ENCODE data around the gene TESK2. TPM values are rescaled to one million over a fixed set of nuclear protein-coding genes. Genes with fewer than 3 reads are reported as not detected.
A peak's percentile ranks its signal among the peaks of the same experiment; 100 is the strongest.

Gene TESK2
- total and polyA plus RNA-seq, 2 of the 8 experiments (the other 6 are each of a cell fraction or from before 2014, with no cell fraction given): 10.8 to 12.6 TPM

DNA sequence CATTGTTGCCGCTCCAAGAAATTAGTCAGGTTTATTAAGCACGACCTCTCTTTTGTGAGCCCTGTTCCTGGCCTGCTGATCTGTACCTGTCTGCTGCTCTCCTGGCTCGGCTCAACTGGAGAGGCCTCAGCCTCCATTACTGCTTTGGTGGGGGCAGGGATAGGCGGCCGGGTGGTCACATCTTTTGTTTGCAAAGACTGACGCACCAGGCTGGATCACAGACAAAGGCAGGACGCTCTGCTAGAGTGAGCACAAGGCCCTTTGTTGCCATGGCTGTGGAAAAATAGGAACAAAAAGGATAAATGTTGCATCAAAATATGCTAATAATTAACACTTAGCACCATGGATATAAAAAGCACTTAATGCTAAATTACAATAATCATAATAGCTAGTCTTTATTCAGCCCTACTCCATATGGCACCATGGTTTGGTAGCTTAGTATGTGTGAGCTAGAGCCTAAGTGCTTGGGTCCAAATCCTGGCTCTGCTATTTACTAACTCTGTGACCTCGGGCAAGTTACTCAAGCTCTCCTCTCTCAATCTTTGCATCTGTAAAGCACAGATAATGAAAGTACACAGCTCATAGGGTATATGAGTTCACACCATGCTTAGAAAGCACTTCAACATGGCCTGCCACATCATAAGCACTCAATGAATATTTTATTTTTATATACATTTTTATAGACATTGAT is 193.2 kb downstream of the TESK2 start:
- Histone ChIP-seq H3K79me2 (ENCODE audit: control insufficient read depth in 1 of 2, insufficient read depth in 2 of 2, low read length in 2 of 2) (no peaks in the 10 kb centered on the region), H3K4me1 (replicated peaks in 1 of 4; ENCODE audit: control insufficient read depth in 3 of 4, insufficient read depth in 4 of 4, low read length in 3 of 4) (peaks cover 0 to 5% (median 0%) of the 10 kb centered on the region in 4 experiments; a peak in 5 of 7 replicates), H2BK5ac (ENCODE audit: low read depth, low read length) (no peak overlapping the region), H3K18ac (ENCODE audit: extremely low read depth, low read length) (no peak overlapping the region), H3K4me2 (ENCODE audit: insufficient read depth in 1 of 2, low read depth in 2 of 2, low read length in 2 of 2) (no peak overlapping the region), H4K91ac (replicated peaks; ENCODE audit: insufficient read length, low read length) (no peak overlapping the region), H3K36me3 (ENCODE audit: control insufficient read depth in 2 of 4, insufficient read depth in 4 of 4, low read length in 3 of 4) (no peaks in the 10 kb centered on the region), H3K9me3 (ENCODE audit: insufficient read depth in 2 of 2, low read depth in 1 of 2, low read length in 1 of 2) (no peaks in the 10 kb centered on the region), H3K27me3 (replicated peaks in 1 of 4; ENCODE audit: control insufficient read depth in 3 of 4, extremely low read depth in 1 of 4, insufficient read depth in 3 of 4, low read length in 3 of 4) (no peaks in the 10 kb centered on the region), H2BK120ac (replicated peaks; ENCODE audit: low read depth, low read length) (no peak overlapping the region), H3K27ac (ENCODE audit: low read depth, low read length) (no peak overlapping the region), H4K20me1 (replicated peaks in 1 of 2; ENCODE audit: control insufficient read depth in 1 of 2, insufficient read depth in 2 of 2, low read length in 2 of 2) (no peaks in the 10 kb centered on the region), H4K5ac (ENCODE audit: insufficient read length, low read depth, low read length) (peak overlapping the region; percentile 20), H3K23ac (ENCODE audit: insufficient read length) (no peak overlapping the region), H3K14ac (ENCODE audit: insufficient read length) (no peak overlapping the region), H2BK20ac (ENCODE audit: low read length) (no peak overlapping the region), H3K56ac (replicated peaks; ENCODE audit: insufficient read length, low read depth, low read length) (no peak overlapping the region), H3K23me2 (ENCODE audit: low read depth, low read length) (no peaks in the 10 kb centered on the region), H2AFZ (ENCODE audit: low read length) (no peak overlapping the region), H3K4me3 (ENCODE audit: extremely low read depth in 1 of 4, insufficient read depth in 2 of 4, low read depth in 3 of 4, low read length in 4 of 4) (no peak overlapping the region), H3K79me1 (ENCODE audit: low read depth, low read length) (no peaks in the 10 kb centered on the region), H4K8ac (ENCODE audit: extremely low read depth, insufficient read depth, low read length) (peak overlapping the region; percentile 75; the same call in 1 of the 2 replicates), H3K4ac (replicated peaks; ENCODE audit: insufficient read length, low read depth, low read length) (no peak overlapping the region), H3K9ac (replicated peaks in 1 of 4; ENCODE audit: extremely low read depth in 1 of 4, low read depth in 3 of 4, low read length in 3 of 4) (no peak overlapping the region), H2BK12ac (ENCODE audit: low read depth, low read length) (no peak overlapping the region), H2BK15ac (ENCODE audit: low read length) (no peak overlapping the region), H2AK5ac (ENCODE audit: low read depth, low read length) (no peak overlapping the region)
- TF ChIP-seq SP2 (IDR thresholded peaks at IDR 0.05; ENCODE audit: low read length) (no peak), YY1 (IDR thresholded peaks at IDR 0.05; ENCODE audit: low read depth, low read length) (0 out of 2 replicates have a peak, but pooled peaks have one; percentile 14), JUN (IDR thresholded peaks at IDR 0.05; ENCODE audit: low read depth, low read length) (no peak)
- no peak for DNase-seq (ENCODE audit: low read depth in 1 of 2, low spot score in 2 of 2)
- POLR2A ChIA-PET (ENCODE audit: partially characterized antibody): interaction anchor here (0.7 to 2.2 kb wide), 5 partner anchors 28 to 288 kb away, joined by 3 to 8 read pairs (median 4); partner anchors contain the start of genes HPDL, MUTYH and TOE1
- FAIRE-seq: no peak
- CTCF ChIA-PET (ENCODE audit: partially characterized antibody): interaction anchor here (0.6 to 19.1 kb wide), 9 partner anchors 13 to 283 kb away, joined by 3 to 424 read pairs (median 4); partner anchors contain the start of genes HECTD3 and UROD
- 88% methylated on average over 8 of the region's 8 CpGs; no CpG with 5 or more reads in 1 of the 2 experiments for WGBS, 2 experiments (ENCODE audit: extremely low coverage in 1 of 2, insufficient coverage in 1 of 2, insufficient read length in 1 of 2, insufficient replicate concordance in 2 of 2, low coverage in 1 of 2, low lambda C conversion rate in 2 of 2, missing lambda C conversion rate in 1 of 2)
